ENCODE measurements around the gene TUBB.

The TUBB gene

DNA sequence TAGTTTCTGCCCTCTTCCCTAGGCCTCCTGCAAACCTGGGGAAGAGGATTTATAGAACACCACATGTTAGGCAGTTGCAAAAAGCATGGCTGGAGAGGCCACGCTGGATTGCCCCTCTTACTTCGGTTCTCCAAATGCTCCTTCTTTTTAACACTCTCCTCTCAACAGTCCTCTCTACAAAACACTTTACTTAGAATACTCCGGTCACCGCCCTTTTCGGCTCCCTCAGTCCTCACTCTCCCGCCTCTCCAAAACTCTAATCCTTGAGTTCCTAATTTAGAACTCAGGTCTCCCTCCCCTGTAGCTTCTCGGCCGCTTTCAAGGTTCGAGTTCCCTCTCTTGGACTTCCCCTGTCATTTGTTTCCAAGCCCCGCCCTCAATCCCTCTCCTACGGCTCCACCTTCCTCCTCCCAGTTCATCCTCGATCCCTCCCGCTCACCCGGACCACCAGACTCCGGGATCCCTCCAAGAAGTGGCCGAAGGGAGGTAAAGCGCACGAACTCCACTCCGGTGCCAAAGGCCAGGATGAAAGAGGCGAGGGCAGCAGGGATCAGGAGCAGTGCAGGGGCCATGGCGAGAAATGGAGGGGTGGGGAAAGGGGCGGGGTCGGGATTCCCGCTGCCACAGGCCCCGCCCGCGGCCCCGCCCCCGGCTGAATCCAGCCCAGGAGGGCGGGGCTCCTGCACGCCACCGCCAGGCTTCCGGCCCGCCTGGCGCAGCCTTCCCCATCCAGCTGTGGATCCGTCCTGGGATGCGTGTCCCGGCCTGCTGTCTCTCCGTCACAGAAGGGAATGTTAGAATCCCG, 29.5 kb upstream of the TUBB start, which contains the start of gene NRM:
Gene NRM (minus strand): TSS at position 582 of the 805 bp plus-strand sequence. CDS start 10 bp downstream, at position 572.
- peaks cover 14% of the 10 kb centered on the region for H3F3A ChIP-seq (ENCODE audit: insufficient read depth, low read length)
- H3K9me3 ChIP-seq (ENCODE audit: low read length), result no peaks in the 10 kb centered on the region
- peak within 1 kb of the TSS; percentile 95 for H3K27ac ChIP-seq (ENCODE audit: low read depth, low read length, poor library complexity, severe bottlenecking)
- no peaks in the 10 kb centered on the region for H3K27me3 ChIP-seq (ENCODE audit: insufficient read depth, low read length)
- no peaks in the 10 kb centered on the region for H3K9me2 ChIP-seq (ENCODE audit: low read depth, low read length)
- peak within 1 kb of the TSS; percentile 75 for H3K4me2 ChIP-seq (ENCODE audit: low read length)
- H4K20me1 ChIP-seq (ENCODE audit: insufficient read depth, low read length), result no peaks in the 10 kb centered on the region
- H3K36me3 ChIP-seq (ENCODE audit: insufficient read depth, low read length), result no peaks in the 10 kb centered on the region
- peak within 1 kb of the TSS; percentile 62 for H3K9ac ChIP-seq (ENCODE audit: low read length)
- H3K79me2 ChIP-seq (ENCODE audit: insufficient read depth, low read length), result peaks cover under 1% of the 10 kb centered on the region; the same call in 1 of the 2 replicates
- TF ChIP-seq EZH2 (IDR thresholded peaks at IDR 0.05; ENCODE audit: borderline replicate concordance, low read length), result no peak
- TF ChIP-seq, protein P1, sequence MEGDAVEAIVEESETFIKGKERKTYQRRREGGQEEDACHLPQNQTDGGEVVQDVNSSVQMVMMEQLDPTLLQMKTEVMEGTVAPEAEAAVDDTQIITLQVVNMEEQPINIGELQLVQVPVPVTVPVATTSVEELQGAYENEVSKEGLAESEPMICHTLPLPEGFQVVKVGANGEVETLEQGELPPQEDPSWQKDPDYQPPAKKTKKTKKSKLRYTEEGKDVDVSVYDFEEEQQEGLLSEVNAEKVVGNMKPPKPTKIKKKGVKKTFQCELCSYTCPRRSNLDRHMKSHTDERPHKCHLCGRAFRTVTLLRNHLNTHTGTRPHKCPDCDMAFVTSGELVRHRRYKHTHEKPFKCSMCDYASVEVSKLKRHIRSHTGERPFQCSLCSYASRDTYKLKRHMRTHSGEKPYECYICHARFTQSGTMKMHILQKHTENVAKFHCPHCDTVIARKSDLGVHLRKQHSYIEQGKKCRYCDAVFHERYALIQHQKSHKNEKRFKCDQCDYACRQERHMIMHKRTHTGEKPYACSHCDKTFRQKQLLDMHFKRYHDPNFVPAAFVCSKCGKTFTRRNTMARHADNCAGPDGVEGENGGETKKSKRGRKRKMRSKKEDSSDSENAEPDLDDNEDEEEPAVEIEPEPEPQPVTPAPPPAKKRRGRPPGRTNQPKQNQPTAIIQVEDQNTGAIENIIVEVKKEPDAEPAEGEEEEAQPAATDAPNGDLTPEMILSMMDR (IDR thresholded peaks at IDR 0.05; ENCODE audit: low read length), result no peak
- peak within 1 kb of the TSS; percentile 64 for H3K4me3 ChIP-seq (ENCODE audit: low read depth, low read length, poor library complexity, severe bottlenecking)
- peaks cover 56% of the 10 kb centered on the region for H3K4me1 ChIP-seq (ENCODE audit: insufficient read depth, low read length, severe bottlenecking)
- H2AFZ ChIP-seq (ENCODE audit: low read length), result no peak within 1 kb of the TSS

DNA sequence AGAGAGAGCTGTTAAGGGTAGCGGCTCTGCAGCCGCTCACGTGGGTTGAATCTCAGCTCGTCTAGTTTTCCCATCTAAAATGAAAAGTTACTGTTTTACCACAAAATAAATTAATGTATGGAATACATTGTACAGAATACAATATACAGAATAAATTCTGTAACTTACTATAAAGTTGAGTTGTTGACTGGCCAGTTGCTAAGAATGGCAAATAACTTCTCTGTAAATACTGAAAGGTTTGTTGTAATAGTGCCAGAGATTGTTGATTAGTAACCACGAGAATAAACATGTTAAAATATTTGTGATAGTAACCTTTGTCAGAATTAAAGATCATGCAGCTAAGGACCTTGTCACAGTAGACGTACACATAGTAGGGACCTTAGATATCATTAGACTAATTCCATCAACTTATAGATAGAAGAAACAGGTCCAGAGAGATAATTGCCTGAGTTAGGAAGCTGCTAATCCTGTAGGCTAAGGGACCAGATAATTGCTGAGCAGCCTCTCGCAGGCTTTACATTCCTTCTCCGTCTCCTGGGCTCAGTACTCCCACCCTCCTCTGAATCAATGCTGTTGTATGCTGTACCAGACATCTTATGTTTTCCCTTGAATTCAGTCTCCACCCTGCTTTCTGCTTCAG, 28.8 kb upstream of the TUBB start:
- H3K4me1 ChIP-seq (ENCODE audit: insufficient read depth, low read length, severe bottlenecking), result peaks cover 49% of the 10 kb centered on the region
- no peak overlapping the region for H2AFZ ChIP-seq (ENCODE audit: low read length)
- no peaks in the 10 kb centered on the region for H3K79me2 ChIP-seq (ENCODE audit: insufficient read depth, low read length)
- no peaks in the 10 kb centered on the region for H4K20me1 ChIP-seq (ENCODE audit: insufficient read depth, low read length)
- no peaks in the 10 kb centered on the region for H3K36me3 ChIP-seq (ENCODE audit: insufficient read depth, low read length)
- peak overlapping the region; percentile 64 for H3K4me3 ChIP-seq (ENCODE audit: low read depth, low read length, poor library complexity, severe bottlenecking)
- no peaks in the 10 kb centered on the region for H3K27me3 ChIP-seq (ENCODE audit: insufficient read depth, low read length)
- TF ChIP-seq, protein P1 (IDR thresholded peaks at IDR 0.05; ENCODE audit: low read length), result no peak
- TF ChIP-seq EZH2 (IDR thresholded peaks at IDR 0.05; ENCODE audit: borderline replicate concordance, low read length), result no peak
- no peak overlapping the region for H3K27ac ChIP-seq (ENCODE audit: low read depth, low read length, poor library complexity, severe bottlenecking)
- H3K9ac ChIP-seq (ENCODE audit: low read length), result peak overlapping the region; percentile 62
- H3K4me2 ChIP-seq (ENCODE audit: low read length), result peak overlapping the region; percentile 75
- no peaks in the 10 kb centered on the region for H3K9me3 ChIP-seq (ENCODE audit: low read length)
- peaks cover 14% of the 10 kb centered on the region for H3F3A ChIP-seq (ENCODE audit: insufficient read depth, low read length)
- H3K9me2 ChIP-seq (ENCODE audit: low read depth, low read length), result no peaks in the 10 kb centered on the region

DNA sequence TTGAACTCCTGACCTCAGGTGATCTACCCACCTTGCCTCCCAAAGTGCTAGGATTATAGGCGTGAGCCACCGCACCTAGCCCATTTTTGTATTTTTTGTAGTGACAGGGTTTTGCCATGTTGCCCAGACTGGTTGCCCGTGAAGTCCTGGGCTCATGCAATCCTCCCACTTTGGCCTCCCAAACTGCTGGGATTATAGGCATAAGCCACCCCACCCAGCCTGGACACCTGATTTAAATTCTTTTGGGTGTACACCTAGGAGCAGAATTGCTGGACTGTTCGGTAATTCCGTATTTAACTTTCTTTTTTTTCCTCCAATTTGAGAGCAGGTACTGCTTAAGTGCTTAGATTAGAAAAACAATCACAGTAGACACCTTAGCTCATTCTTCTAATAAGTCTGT, 23.7 kb upstream of the TUBB start:
- H3K4me2 ChIP-seq (ENCODE audit: low read length), result no peak overlapping the region
- no peak overlapping the region for H2AFZ ChIP-seq (ENCODE audit: low read length)
- peaks cover 22% of the 10 kb centered on the region; the same call in 1 of the 2 replicates for H3K36me3 ChIP-seq (ENCODE audit: insufficient read depth, low read length)
- H3K27ac ChIP-seq (ENCODE audit: low read depth, low read length, poor library complexity, severe bottlenecking), result no peak overlapping the region
- no peaks in the 10 kb centered on the region for H3K79me2 ChIP-seq (ENCODE audit: insufficient read depth, low read length)
- H3K9me3 ChIP-seq (ENCODE audit: low read length), result no peaks in the 10 kb centered on the region
- no peaks in the 10 kb centered on the region for H3K9me2 ChIP-seq (ENCODE audit: low read depth, low read length)
- H3K4me1 ChIP-seq (ENCODE audit: insufficient read depth, low read length, severe bottlenecking), result peaks cover 7% of the 10 kb centered on the region
- H4K20me1 ChIP-seq (ENCODE audit: insufficient read depth, low read length), result no peaks in the 10 kb centered on the region
- H3K4me3 ChIP-seq (ENCODE audit: low read depth, low read length, poor library complexity, severe bottlenecking), result no peak overlapping the region
- no peak overlapping the region for H3K9ac ChIP-seq (ENCODE audit: low read length)
- H3F3A ChIP-seq (ENCODE audit: insufficient read depth, low read length), result no peaks in the 10 kb centered on the region
- TF ChIP-seq EZH2 (IDR thresholded peaks at IDR 0.05; ENCODE audit: borderline replicate concordance, low read length), result no peak
- TF ChIP-seq, protein P1 (IDR thresholded peaks at IDR 0.05; ENCODE audit: low read length), result no peak
- no peaks in the 10 kb centered on the region for H3K27me3 ChIP-seq (ENCODE audit: insufficient read depth, low read length)

Data from OCI-LY1 (cell line).